Mucosa of rectum (tissue), 2 donors: ENCODE results near the gene ARMH1.

Experiments
- H3K27ac ChIP-seq, 2 donors: one replicate each; pipeline ENCODE4 v1.7.0; 2013; ENCODE audit warnings: inconsistent platforms in 2 of 2, low read depth in 2 of 2, low read length in 2 of 2
- H3K27me3 ChIP-seq, 2 donors: one replicate each; pipeline ENCODE4 v1.7.0; 2013; ENCODE audit warnings: low read length in 2 of 2; ENCODE audit not compliant: control insufficient read depth in 2 of 2, insufficient read depth in 2 of 2
- H3K36me3 ChIP-seq, 2 donors: one replicate each; pipeline ENCODE4 v1.7.0; 2013; ENCODE audit warnings: low read length in 2 of 2; ENCODE audit not compliant: control insufficient read depth in 2 of 2, insufficient read depth in 2 of 2
- H3K4me1 ChIP-seq, 2 donors: one replicate each; pipeline ENCODE4 v1.7.0; 2013; ENCODE audit warnings: low read length in 2 of 2, mild to moderate bottlenecking in 1 of 2; ENCODE audit not compliant: control insufficient read depth in 2 of 2, insufficient read depth in 2 of 2
- H3K4me3 ChIP-seq, 2 donors: one replicate each; pipeline ENCODE4 v1.7.0; 2013; ENCODE audit warnings: low read length in 2 of 2
- H3K9ac ChIP-seq, 2 donors: one replicate each; pipeline ENCODE4 v1.7.0; 2013; ENCODE audit warnings: low read length in 2 of 2, low read depth in 1 of 2, mild to moderate bottlenecking in 1 of 2
- H3K9me3 ChIP-seq, 2 donors: one replicate each; pipeline ENCODE4 v1.7.0; 2013; ENCODE audit warnings: low read length in 2 of 2; ENCODE audit not compliant: control insufficient read depth in 2 of 2
- donor health status: healthy.
- donor health status: Normal muscosa, but diverticular disease.

Gene ARMH1

DNA sequence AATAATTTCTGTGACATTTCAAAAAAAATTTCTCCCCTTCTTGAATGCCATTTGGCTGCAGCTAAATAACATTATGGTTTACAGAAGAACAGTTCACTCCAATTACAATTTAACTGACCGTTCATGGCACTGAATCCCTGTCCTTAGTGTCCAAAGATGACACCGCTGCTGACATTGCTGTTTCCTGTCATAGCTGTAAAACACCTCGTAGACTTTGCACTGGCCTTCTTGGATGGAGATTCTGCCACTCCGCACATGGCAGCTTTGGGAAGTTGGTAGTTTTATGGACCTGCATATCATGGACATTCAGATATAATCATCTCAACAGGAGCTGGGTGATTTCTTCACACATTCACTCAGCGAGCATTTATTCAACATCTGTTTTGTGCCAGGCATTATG, 5.0 kb downstream of the ARMH1 start:
- no peaks in the 10 kb centered on the region for H3K36me3 ChIP-seq
- peaks cover 14 to 28% of the 10 kb centered on the region in 2 donors for H3K4me1 ChIP-seq
- H3K9me3 ChIP-seq, result no peaks in the 10 kb centered on the region
- no peak overlapping the region for H3K27ac ChIP-seq
- H3K9ac ChIP-seq, result no peak overlapping the region
- no peak overlapping the region for H3K4me3 ChIP-seq
- H3K27me3 ChIP-seq, result no peaks in the 10 kb centered on the region

DNA sequence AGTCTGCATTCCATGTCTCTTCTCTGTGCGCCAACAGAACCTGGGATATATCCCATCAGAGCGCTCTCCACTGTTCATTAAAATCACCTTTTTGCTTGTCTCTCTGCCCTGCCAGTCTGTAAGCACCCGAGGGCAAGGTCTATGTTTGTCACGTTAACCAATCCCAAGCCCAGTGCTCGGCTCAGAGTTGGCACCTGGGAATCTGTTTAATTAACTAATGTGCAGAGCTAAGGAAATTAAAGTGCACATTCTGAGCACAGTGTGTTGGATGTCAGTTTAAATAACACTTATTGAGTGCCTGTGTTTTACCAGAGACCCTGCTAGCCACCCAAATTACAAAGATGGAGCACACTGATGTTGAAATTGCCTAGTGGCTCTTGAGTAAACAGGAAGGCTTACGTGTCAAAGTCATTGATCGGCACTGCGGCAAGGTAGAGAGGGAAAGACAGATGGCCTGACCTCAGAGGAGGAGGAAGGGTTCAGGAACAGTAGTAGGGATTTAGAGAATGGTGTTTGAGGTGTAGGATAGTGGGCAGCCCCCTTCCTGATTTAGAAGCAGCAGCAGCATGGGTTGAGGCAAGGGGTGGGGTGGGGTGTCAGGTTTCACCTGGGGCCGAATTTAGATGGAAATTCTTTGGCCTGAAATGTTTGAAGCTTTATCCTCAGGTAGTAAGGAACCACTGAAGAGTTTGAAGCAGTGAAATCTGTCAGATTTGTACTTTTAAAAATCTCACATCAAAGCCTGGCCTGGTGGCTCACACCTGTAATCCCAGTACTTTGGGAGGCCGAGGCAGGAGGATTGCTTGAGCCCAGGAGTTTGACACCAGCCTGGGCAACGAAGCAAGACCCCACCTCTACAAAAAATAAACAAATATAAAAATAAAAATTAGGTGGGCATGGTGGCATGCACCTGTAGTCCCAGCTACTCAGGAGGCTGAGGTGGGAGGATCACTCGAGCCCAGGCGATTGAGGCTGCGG, 7.7 kb downstream of the ARMH1 start:
- Histone ChIP-seq H3K9ac (no peak overlapping the region), H3K27ac (no peak overlapping the region), H3K36me3 (no peaks in the 10 kb centered on the region), H3K9me3 (no peaks in the 10 kb centered on the region), H3K27me3 (no peaks in the 10 kb centered on the region), H3K4me1 (peaks cover 3% of the 10 kb centered on the region in 2 donors), H3K4me3 (no peak overlapping the region)

DNA sequence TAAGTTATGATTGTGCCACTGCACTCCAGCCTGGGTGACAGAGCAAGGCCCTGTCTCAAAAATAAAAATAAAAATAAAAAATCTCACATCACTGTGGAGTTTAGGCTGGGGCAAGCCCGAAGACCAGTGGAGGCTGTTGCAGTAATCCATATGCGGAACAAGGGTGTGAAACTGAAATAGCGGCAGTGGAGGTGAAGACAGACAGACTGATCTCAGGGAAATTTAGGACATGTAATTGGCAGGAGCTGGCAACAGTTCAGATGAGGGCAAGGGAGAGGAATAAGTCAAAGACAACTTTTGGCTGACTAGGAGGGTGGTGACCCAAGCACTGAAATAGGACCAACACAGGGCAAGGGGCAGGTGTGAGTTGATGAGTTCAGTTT, 8.4 kb downstream of the ARMH1 start:
- no peaks in the 10 kb centered on the region for H3K4me1 ChIP-seq
- no peak overlapping the region for H3K9ac ChIP-seq
- no peak overlapping the region for H3K4me3 ChIP-seq
- no peak overlapping the region for H3K27ac ChIP-seq
- H3K36me3 ChIP-seq, result no peaks in the 10 kb centered on the region
- no peaks in the 10 kb centered on the region for H3K27me3 ChIP-seq
- no peaks in the 10 kb centered on the region for H3K9me3 ChIP-seq

DNA sequence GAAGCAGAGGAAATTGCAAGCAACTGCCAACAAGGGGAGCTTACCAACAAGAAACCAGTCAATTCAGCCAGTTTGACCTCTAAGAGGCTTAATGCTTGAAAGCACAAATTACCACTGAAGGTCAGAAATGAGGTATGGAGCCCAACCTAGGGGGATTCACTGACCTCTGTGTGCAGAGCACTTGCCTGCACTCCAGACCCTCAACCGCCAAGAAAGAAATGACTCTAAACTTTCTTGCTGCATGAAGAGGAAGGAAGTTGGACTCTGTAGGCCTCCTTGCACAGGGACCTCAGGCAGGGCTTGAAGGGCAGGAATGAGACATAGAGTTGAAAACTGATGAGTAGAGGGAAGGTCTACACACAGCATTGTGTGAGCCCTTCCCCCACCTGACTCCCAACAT, 10.0 kb downstream of the ARMH1 start:
- no peak overlapping the region for H3K27ac ChIP-seq
- H3K9ac ChIP-seq, result no peak overlapping the region
- H3K9me3 ChIP-seq, result no peaks in the 10 kb centered on the region
- no peaks in the 10 kb centered on the region for H3K27me3 ChIP-seq
- H3K4me1 ChIP-seq, result no peaks in the 10 kb centered on the region
- no peaks in the 10 kb centered on the region for H3K36me3 ChIP-seq
- no peak overlapping the region for H3K4me3 ChIP-seq

DNA sequence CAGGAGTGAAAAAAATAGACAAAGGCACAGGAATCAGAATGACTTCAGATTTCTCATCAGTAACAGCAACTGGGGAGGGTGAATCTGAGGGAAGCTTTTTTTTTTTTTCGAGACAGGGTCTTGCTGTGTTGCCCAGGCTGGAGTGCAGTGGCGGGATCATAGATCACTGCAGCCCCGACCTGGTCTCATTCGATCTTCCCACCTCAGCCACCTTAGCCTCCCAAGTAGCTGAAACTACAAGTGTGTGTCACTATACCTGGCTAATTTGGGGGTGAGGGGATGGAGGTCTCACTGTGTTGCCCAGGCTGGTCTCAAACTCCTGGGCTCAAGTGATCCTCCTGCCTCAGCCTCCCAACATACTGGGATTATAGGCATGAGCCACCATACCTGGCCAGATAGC, 10.7 kb downstream of the ARMH1 start:
- Histone ChIP-seq H3K36me3 (no peaks in the 10 kb centered on the region), H3K27ac (no peak overlapping the region), H3K9me3 (no peaks in the 10 kb centered on the region), H3K9ac (no peak overlapping the region), H3K4me3 (no peak overlapping the region), H3K4me1 (no peaks in the 10 kb centered on the region), H3K27me3 (no peaks in the 10 kb centered on the region)

DNA sequence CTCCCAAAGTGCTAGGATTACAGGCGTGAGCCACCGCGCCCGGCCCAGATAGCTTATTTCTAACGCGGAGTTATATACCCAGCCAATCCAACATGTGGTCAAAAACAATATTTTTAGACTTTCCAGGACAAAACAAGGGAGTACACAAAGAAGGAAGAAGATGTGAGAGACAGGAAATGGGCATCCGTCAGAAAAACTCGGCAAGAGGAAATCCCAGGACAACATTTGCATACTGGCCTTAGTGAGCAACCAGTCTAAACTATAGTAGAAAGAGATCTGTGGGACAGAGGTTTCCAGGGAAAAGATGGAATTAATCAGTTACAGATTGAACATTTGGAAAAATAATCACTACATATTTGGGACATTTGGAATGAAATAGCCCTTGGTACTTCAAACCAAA, 11.4 kb downstream of the ARMH1 start:
- H3K9me3 ChIP-seq, result no peaks in the 10 kb centered on the region
- no peak overlapping the region for H3K27ac ChIP-seq
- H3K36me3 ChIP-seq, result no peaks in the 10 kb centered on the region
- H3K9ac ChIP-seq, result no peak overlapping the region
- H3K4me3 ChIP-seq, result no peak overlapping the region
- no peaks in the 10 kb centered on the region for H3K4me1 ChIP-seq
- H3K27me3 ChIP-seq, result no peaks in the 10 kb centered on the region

DNA sequence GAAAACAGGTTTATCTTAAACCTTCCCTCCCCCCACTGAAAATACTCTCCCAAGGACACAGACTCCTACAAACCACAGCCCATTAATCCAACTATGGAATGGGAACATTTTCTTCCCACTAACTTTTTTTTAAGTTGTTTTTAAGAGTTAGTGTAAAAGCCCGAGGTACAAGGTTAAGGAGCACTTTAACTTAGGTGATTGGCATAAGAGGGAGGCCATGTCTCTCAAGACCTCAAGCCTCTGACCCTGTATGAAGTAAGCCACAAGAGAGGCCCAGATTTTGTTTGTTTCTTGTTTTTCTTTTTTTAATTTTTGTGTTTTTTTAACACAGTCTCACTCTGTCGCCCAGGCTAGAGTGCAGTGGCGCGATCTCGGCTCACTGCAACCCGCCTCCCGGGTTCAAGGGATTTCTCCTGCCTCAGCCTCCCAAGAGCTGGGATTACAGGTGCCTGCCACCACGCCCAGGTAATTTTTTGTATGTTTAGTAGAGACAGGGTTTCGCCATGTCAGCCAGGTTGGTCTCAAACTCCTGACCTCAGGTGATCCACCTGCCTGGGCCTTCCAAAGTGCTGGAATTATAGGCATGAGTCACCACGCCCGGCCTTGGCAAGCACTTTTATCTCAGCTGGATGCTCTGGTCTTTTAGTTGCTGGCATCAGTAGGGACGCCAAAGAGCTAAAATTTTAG, 14.4 kb downstream of the ARMH1 start:
- Histone ChIP-seq H3K4me1 (no peaks in the 10 kb centered on the region), H3K9me3 (no peaks in the 10 kb centered on the region), H3K27me3 (no peaks in the 10 kb centered on the region), H3K9ac (no peak overlapping the region), H3K27ac (no peak overlapping the region), H3K4me3 (no peak overlapping the region), H3K36me3 (no peaks in the 10 kb centered on the region)

DNA sequence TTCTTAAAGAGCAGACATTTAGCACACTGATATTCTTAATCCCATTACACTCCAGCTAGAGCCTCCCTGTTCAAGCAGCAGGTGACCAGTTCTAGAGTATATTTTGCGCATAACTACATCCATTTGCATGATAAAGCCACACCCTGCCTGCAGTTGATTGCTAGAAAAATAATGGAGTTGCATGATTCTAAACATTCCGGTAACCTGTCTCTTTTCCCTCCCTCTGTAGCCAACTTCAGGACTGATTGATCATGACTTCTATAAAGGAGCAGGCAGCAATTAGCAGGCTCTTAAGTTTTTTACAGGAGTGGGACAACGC, 14.9 kb downstream of the ARMH1 start:
- Histone ChIP-seq H3K27me3 (no peaks in the 10 kb centered on the region), H3K4me1 (no peaks in the 10 kb centered on the region), H3K27ac (no peak overlapping the region), H3K9me3 (no peaks in the 10 kb centered on the region), H3K4me3 (no peak overlapping the region), H3K9ac (no peak overlapping the region), H3K36me3 (no peaks in the 10 kb centered on the region)

DNA sequence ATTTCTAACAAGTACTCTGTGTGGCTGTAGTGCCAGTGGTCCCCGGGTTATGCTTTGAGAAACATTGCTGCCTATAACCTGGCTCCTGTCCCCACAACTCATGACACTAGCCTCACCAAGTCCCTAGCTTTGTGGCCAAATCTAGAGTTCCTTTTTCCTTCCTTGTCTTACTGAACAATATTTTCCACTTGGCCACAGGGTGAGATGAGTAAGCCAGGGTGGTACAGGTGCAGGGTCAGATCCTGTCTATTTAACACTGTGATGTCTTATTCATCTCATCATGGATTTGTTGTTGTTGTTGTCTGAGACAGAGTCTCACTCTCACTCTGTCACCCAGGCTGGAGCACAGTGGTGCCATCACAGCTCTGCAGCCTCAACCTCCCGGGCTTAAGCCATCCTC, 18.6 kb downstream of the ARMH1 start:
- Histone ChIP-seq H3K27ac (no peak overlapping the region), H3K27me3 (no peaks in the 10 kb centered on the region), H3K9ac (no peak overlapping the region), H3K36me3 (no peaks in the 10 kb centered on the region), H3K4me1 (no peaks in the 10 kb centered on the region), H3K9me3 (no peaks in the 10 kb centered on the region), H3K4me3 (no peak overlapping the region)

DNA sequence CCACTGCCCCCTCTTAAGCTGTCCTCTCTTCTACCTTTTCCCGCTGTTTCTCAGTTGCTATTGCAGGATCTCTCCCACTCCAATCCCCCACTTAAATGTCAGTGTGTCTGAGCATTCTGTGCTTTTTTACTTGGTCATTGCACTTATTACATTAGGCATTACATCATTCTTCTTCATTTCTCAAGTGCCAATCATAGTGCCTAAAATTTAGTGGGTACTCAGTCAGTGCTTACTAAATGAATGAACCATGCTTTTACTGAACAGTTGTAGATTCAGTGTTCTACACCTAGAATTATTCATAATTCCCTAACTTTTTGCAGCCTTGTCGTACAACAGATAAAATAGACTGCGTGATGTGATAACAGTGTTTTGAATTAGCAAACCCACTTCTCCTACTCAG, 19.4 kb downstream of the ARMH1 start:
- Histone ChIP-seq H3K4me3 (no peak overlapping the region), H3K27ac (no peak overlapping the region), H3K4me1 (no peaks in the 10 kb centered on the region), H3K36me3 (no peaks in the 10 kb centered on the region), H3K27me3 (no peaks in the 10 kb centered on the region), H3K9me3 (no peaks in the 10 kb centered on the region), H3K9ac (no peak overlapping the region)
